ENCODE data around the gene MCOLN2. TPM values are rescaled to one million over a fixed set of nuclear protein-coding genes. Genes with fewer than 3 reads are reported as not detected.

The MCOLN2 gene
- total and polyA plus RNA-seq, 3 donors from 2014 or later: 2.5 to 6.3 (median 3.2) TPM

- intact Hi-C loops (cut with DNase I; ENCODE audit: low total_unique reads): no loop called here
- no peaks in the 10 kb centered on the region for H3K27me3 ChIP-seq
- TF ChIP-seq, protein P1, sequence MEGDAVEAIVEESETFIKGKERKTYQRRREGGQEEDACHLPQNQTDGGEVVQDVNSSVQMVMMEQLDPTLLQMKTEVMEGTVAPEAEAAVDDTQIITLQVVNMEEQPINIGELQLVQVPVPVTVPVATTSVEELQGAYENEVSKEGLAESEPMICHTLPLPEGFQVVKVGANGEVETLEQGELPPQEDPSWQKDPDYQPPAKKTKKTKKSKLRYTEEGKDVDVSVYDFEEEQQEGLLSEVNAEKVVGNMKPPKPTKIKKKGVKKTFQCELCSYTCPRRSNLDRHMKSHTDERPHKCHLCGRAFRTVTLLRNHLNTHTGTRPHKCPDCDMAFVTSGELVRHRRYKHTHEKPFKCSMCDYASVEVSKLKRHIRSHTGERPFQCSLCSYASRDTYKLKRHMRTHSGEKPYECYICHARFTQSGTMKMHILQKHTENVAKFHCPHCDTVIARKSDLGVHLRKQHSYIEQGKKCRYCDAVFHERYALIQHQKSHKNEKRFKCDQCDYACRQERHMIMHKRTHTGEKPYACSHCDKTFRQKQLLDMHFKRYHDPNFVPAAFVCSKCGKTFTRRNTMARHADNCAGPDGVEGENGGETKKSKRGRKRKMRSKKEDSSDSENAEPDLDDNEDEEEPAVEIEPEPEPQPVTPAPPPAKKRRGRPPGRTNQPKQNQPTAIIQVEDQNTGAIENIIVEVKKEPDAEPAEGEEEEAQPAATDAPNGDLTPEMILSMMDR (IDR thresholded peaks at IDR 0.05): no peak
- no peak for TF ChIP-seq POLR2A (IDR thresholded peaks at IDR 0.05)
- WGBS, 2 donors: 86 to 95% methylated on average over 1 of the region's 1 CpG
- no peak overlapping the region for H3K27ac ChIP-seq
- H3K4me3 ChIP-seq: no peak overlapping the region
- no peaks in the 10 kb centered on the region for H3K36me3 ChIP-seq (ENCODE audit: low read depth, missing control alignments)
- no peak for DNase-seq
- no peaks in the 10 kb centered on the region for H3K4me1 ChIP-seq
- H3K9me3 ChIP-seq: no peaks in the 10 kb centered on the region
These were observed 28.8 kb downstream of the MCOLN2 start for GRCh38 chr1:84968101-84968500.

DNA sequence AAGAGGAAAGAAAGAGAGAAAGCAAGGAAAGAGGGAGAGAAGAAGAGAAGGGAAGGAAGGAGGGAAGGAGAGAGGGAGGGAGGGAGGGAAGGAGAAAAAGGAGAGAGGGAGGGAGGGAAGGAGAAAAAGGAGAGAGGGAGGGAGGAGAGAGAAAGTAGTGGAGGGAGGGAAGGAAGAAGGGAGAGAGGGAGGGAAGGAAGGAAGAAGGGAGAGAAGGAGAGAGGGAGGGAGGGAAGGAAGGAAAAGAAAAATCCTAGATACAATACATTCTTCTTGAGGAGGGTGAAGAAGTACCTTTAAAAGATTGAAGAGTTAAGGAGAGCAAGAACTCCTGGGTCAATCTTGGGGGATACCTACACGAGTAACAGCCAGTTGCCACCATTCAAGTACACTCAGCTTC is 29.2 kb downstream of the MCOLN2 start:
- no peak for TF ChIP-seq POLR2A (IDR thresholded peaks at IDR 0.05)
- TF ChIP-seq, protein P1 (IDR thresholded peaks at IDR 0.05): no peak
- Histone ChIP-seq H3K27ac (no peak overlapping the region), H3K36me3 (ENCODE audit: low read depth, missing control alignments) (no peaks in the 10 kb centered on the region), H3K27me3 (no peaks in the 10 kb centered on the region), H3K9me3 (no peaks in the 10 kb centered on the region), H3K4me1 (no peaks in the 10 kb centered on the region), H3K4me3 (no peak overlapping the region)
- no peak for DNase-seq
- intact Hi-C loops (cut with DNase I; ENCODE audit: low total_unique reads): no loop called here
- 59 to 68% methylated on average over 1 of the region's 1 CpG for WGBS, 2 donors

DNA sequence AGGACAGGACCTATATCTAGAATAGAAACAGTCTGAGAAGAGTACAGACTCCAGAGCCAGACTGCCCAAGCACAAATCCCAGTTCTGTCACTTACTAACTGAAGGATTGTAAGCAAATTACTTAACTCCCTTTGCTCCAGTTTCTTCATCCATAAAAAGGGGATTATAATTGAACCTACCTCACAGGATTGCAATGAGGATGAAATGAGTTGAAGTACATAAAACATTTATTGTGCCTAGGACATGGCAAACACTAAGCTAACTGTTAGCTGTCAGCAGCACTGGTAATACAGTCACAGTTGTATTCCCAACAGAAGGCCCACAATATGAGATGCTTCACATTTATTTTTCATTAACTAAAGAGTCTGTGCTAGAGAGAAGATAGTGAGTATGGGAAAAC is 33.9 kb downstream of the MCOLN2 start:
- Histone ChIP-seq H3K4me3 (no peak overlapping the region), H3K4me1 (no peaks in the 10 kb centered on the region), H3K27ac (no peak overlapping the region), H3K36me3 (ENCODE audit: low read depth, missing control alignments) (no peaks in the 10 kb centered on the region), H3K27me3 (no peaks in the 10 kb centered on the region), H3K9me3 (no peaks in the 10 kb centered on the region)
- no peak for DNase-seq
- intact Hi-C loops (cut with DNase I; ENCODE audit: low total_unique reads): no loop called here
- no peak for TF ChIP-seq POLR2A (IDR thresholded peaks at IDR 0.05)
- TF ChIP-seq, protein P1 (IDR thresholded peaks at IDR 0.05): no peak

GRCh38 chr1:84961316-84961715 is 35.6 kb downstream of the MCOLN2 start:
- H3K9me3 ChIP-seq: no peaks in the 10 kb centered on the region
- 46 to 56% methylated on average over 1 of the region's 1 CpG for WGBS, 2 donors
- no peaks in the 10 kb centered on the region for H3K36me3 ChIP-seq (ENCODE audit: low read depth, missing control alignments)
- H3K27me3 ChIP-seq: no peaks in the 10 kb centered on the region
- no peak for TF ChIP-seq POLR2A (IDR thresholded peaks at IDR 0.05)
- TF ChIP-seq, protein P1 (IDR thresholded peaks at IDR 0.05): no peak
- intact Hi-C loops (cut with DNase I; ENCODE audit: low total_unique reads): no loop called here
- DNase-seq: no peak
- no peak overlapping the region for H3K27ac ChIP-seq
- no peaks in the 10 kb centered on the region for H3K4me1 ChIP-seq
- H3K4me3 ChIP-seq: no peak overlapping the region

- Histone ChIP-seq H3K9me3 (no peaks in the 10 kb centered on the region), H3K4me1 (no peaks in the 10 kb centered on the region), H3K36me3 (ENCODE audit: low read depth, missing control alignments) (no peaks in the 10 kb centered on the region), H3K27me3 (no peaks in the 10 kb centered on the region), H3K27ac (no peak overlapping the region), H3K4me3 (no peak overlapping the region)
- no peak for DNase-seq
- TF ChIP-seq, protein P1 (IDR thresholded peaks at IDR 0.05): no peak
- 58 to 67% methylated on average over 1 of the region's 1 CpG for WGBS, 2 donors
- intact Hi-C loops (cut with DNase I; ENCODE audit: low total_unique reads): no loop called here
These were observed 36.5 kb downstream of the MCOLN2 start for GRCh38 chr1:84960371-84960770.
